GM23338 (cell line): ENCODE measurements around the gene ASGR2. TPM values are rescaled to one million over a fixed set of nuclear protein-coding genes. Genes with fewer than 3 reads are reported as not detected.

ENCODE experiments used
- ATAC-seq: fragments of 200-7000 bp; cut with Tn5 transposase; 3 replicates; pipeline ENCODE4 v1.9.1; 2020
- DNase-seq: peaks from one replicate; pipeline ENCODE4 v3.0.0-alpha.2; 2015; ENCODE audit warnings: low spot score
- H2AFZ ChIP-seq: fragments of 200-600 bp; sonication (generic); 2 replicates; pipeline ENCODE4 v1.8.0; 2016; ENCODE audit warnings: antibody characterized with exemption, mild to moderate bottlenecking, moderate library complexity
- H3F3A ChIP-seq: fragments of 200-600 bp; sonication (generic); replicated peaks from 2 replicates; pipeline ENCODE4 v1.8.0; 2017; ENCODE audit warnings: antibody characterized with exemption, mixed run types, low read depth
- H3K27ac ChIP-seq: fragments of 200-600 bp; sonication (generic); 2 replicates; pipeline ENCODE4 v1.6.1; 2016; ENCODE audit warnings: low read depth
- H3K27me3 ChIP-seq: fragments of 200-600 bp; sonication (generic); 2 replicates; pipeline ENCODE4 v1.8.0; 2016; ENCODE audit warnings: mild to moderate bottlenecking, mixed run types, moderate library complexity; ENCODE audit not compliant: insufficient read depth
- H3K36me3 ChIP-seq: fragments of 200-600 bp; sonication (generic); 2 replicates; pipeline ENCODE4 v1.8.0; 2016; ENCODE audit warnings: mild to moderate bottlenecking; ENCODE audit not compliant: insufficient read depth
- H3K4me1 ChIP-seq: fragments of 200-600 bp; sonication (generic); 2 replicates; pipeline ENCODE4 v1.8.0; 2016; ENCODE audit warnings: mild to moderate bottlenecking, moderate library complexity; ENCODE audit not compliant: insufficient read depth
- H3K4me2 ChIP-seq: fragments of 200-600 bp; sonication (generic); 2 replicates; pipeline ENCODE4 v1.7.1; 2017; ENCODE audit warnings: mixed run types
- H3K4me3 ChIP-seq: fragments of 200-600 bp; sonication (generic); 2 replicates; pipeline ENCODE4 v1.6.1; 2016; ENCODE audit warnings: mixed run types
- H3K79me2 ChIP-seq: fragments of 200-600 bp; sonication (generic); replicated peaks from 2 replicates; pipeline ENCODE4 v1.8.0; 2017; ENCODE audit warnings: mild to moderate bottlenecking; ENCODE audit not compliant: insufficient read depth
- H3K9me2 ChIP-seq: fragments of 200-600 bp; sonication (generic); 2 replicates; pipeline ENCODE4 v1.8.0; 2017; ENCODE audit not compliant: insufficient read depth
- H4K20me1 ChIP-seq: fragments of 200-600 bp; sonication (generic); replicated peaks from 2 replicates; pipeline ENCODE4 v1.8.0; 2017; ENCODE audit warnings: mild to moderate bottlenecking; ENCODE audit not compliant: insufficient read depth
- H3K27ac Mint-ChIP-seq: 2 replicates; pipeline ENCODE4 v1.8.0; 2020; ENCODE audit warnings: inconsistent platforms, mild to moderate bottlenecking, moderate library complexity, mixed read lengths
- H3K27me3 Mint-ChIP-seq: 3 replicates; pipeline ENCODE4 v1.8.0; 2022; ENCODE audit warnings: low read depth, mild to moderate bottlenecking, moderate library complexity, mixed read lengths, inconsistent platforms; ENCODE audit not compliant: insufficient read depth, poor library complexity
- H3K36me3 Mint-ChIP-seq: 3 replicates; pipeline ENCODE4 v1.8.0; 2021; ENCODE audit warnings: low read depth, mild to moderate bottlenecking, inconsistent platforms, moderate library complexity, mixed read lengths
- H3K4me1 Mint-ChIP-seq: 3 replicates; pipeline ENCODE4 v1.8.0; 2020; ENCODE audit warnings: mild to moderate bottlenecking, inconsistent platforms, mixed read lengths
- H3K4me3 Mint-ChIP-seq: 3 replicates; pipeline ENCODE4 v1.8.0; 2021; ENCODE audit warnings: moderate library complexity, mild to moderate bottlenecking, inconsistent platforms, mixed read lengths
- H3K9me3 Mint-ChIP-seq: 3 replicates; pipeline ENCODE4 v1.8.0; 2020; ENCODE audit warnings: moderate library complexity, mild to moderate bottlenecking, inconsistent platforms, mixed read lengths
- CREB1 ChIP-seq: fragments of 250-450 bp; sonication (Bioruptor Pico); IDR thresholded peaks from 2 replicates; pipeline ENCODE4 v1.5.0; 2020; ENCODE audit warnings: low read depth, mild to moderate bottlenecking, moderate library complexity
- EZH2 ChIP-seq: fragments of 200-600 bp; sonication (generic); IDR thresholded peaks from one replicate; pipeline ENCODE4 v1.8.0; 2017; ENCODE audit warnings: antibody characterized with exemption, mild to moderate bottlenecking, low read depth; ENCODE audit not compliant: unreplicated experiment
- EZH2phosphoT487 ChIP-seq: fragments of 200-600 bp; sonication (generic); IDR thresholded peaks from one replicate; pipeline ENCODE4 v1.8.1; 2018; ENCODE audit warnings: antibody characterized with exemption; ENCODE audit not compliant: unreplicated experiment
- JUNB ChIP-seq: IDR thresholded peaks from one replicate; pipeline ENCODE4 v1.6.1; 2016; ENCODE audit warnings: antibody characterized with exemption; ENCODE audit not compliant: unreplicated experiment
- NANOG ChIP-seq: IDR thresholded peaks from 2 replicates; pipeline ENCODE4 v1.6.1; 2016; ENCODE audit warnings: antibody characterized with exemption, borderline replicate concordance
- POLR2AphosphoS5 ChIP-seq: IDR thresholded peaks from 2 replicates; pipeline ENCODE4 v1.6.1; 2016; ENCODE audit warnings: antibody characterized with exemption, low read depth
- STAT1 ChIP-seq: IDR thresholded peaks from one replicate; pipeline ENCODE4 v1.6.1; 2016; ENCODE audit warnings: antibody characterized with exemption; ENCODE audit not compliant: unreplicated experiment
- ZNF114 ChIP-seq: fragments of 250-450 bp; sonication (Bioruptor Pico); IDR thresholded peaks from 2 replicates; pipeline ENCODE4 v1.5.0; 2020; ENCODE audit warnings: mild to moderate bottlenecking, moderate library complexity
- polyA plus RNA-seq: library from polyadenylated mRNA; unstranded; fragments of >200 nt; fragmentation: Nextera tagmentation; extraction: Ambion mirVana; gene quantifications from 2 replicates; pipeline ENCODE4 v1.2.1, GENCODE V29; 2016
- total RNA-seq: library from RNA; depleted of rRNA; stranded (reverse); fragments of >200 nt; shearing (Covaris generic); gene quantifications from 2 replicates; pipeline ENCODE4 v1.2.3, GENCODE V29; 2014
- TF ChIP-seq, protein P1 (sequence below): IDR thresholded peaks from one replicate; pipeline ENCODE4 v1.6.1; 2018; ENCODE audit warnings: antibody characterized with exemption; ENCODE audit not compliant: unreplicated experiment
- TF ChIP-seq, protein P2 (sequence below), 2 experiments: fragments of 200-600 bp in 1 of 2; sonication (generic) in 1 of 2; conservative IDR thresholded peaks; 2 replicates each; pipeline versions ENCODE4 v1.5.1 to v1.6.1; 2016 to 2017; ENCODE audit warnings: antibody characterized with exemption in 2 of 2, low read depth in 2 of 2, mild to moderate bottlenecking in 2 of 2, moderate library complexity in 1 of 2
- TF ChIP-seq, protein P3 (sequence below): fragments of 250-450 bp; sonication (Bioruptor Pico); IDR thresholded peaks from 2 replicates; pipeline ENCODE4 v1.5.0; 2020; ENCODE audit warnings: mild to moderate bottlenecking, moderate library complexity
- TF ChIP-seq, protein P4 (sequence below): IDR thresholded peaks from 2 replicates; pipeline ENCODE4 v1.6.1; 2016; ENCODE audit warnings: antibody characterized with exemption

ASGR2 gene
- total and polyA plus RNA-seq, 2 experiments from 2014 or later = 0.97 TPM; not detected in 1

DNA sequence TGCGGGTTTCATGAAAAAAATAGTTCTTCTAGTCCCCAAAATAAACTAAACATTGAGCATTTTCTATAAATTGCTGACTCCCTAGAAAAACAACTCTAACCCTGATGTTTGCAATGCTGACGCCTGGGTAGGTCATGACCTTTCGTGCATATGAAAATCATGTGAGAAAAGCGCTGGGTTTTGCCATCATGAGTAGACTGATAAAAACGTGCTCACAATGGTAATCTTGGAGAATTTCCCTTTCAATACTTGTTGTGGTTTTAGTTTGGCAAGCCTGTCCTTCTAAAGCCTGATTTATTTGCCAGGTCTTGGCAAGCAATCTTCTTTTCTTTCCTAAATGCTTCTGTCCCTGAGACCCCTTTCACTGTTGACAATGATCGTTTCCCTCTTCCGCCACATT is 30.5 kb downstream of the ASGR2 start:
- no peak for ATAC-seq
- TF ChIP-seq CREB1 (no peak), JUNB (no peak), STAT1 (no peak), NANOG (no peak), EZH2phosphoT487 (no peak), EZH2 (no peak), ZNF114 (CRISPR knock-in tag) (no peak), POLR2AphosphoS5 (no peak)
- TF ChIP-seq, protein P1, sequence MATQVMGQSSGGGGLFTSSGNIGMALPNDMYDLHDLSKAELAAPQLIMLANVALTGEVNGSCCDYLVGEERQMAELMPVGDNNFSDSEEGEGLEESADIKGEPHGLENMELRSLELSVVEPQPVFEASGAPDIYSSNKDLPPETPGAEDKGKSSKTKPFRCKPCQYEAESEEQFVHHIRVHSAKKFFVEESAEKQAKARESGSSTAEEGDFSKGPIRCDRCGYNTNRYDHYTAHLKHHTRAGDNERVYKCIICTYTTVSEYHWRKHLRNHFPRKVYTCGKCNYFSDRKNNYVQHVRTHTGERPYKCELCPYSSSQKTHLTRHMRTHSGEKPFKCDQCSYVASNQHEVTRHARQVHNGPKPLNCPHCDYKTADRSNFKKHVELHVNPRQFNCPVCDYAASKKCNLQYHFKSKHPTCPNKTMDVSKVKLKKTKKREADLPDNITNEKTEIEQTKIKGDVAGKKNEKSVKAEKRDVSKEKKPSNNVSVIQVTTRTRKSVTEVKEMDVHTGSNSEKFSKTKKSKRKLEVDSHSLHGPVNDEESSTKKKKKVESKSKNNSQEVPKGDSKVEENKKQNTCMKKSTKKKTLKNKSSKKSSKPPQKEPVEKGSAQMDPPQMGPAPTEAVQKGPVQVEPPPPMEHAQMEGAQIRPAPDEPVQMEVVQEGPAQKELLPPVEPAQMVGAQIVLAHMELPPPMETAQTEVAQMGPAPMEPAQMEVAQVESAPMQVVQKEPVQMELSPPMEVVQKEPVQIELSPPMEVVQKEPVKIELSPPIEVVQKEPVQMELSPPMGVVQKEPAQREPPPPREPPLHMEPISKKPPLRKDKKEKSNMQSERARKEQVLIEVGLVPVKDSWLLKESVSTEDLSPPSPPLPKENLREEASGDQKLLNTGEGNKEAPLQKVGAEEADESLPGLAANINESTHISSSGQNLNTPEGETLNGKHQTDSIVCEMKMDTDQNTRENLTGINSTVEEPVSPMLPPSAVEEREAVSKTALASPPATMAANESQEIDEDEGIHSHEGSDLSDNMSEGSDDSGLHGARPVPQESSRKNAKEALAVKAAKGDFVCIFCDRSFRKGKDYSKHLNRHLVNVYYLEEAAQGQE = no peak
- TF ChIP-seq, protein P2, sequence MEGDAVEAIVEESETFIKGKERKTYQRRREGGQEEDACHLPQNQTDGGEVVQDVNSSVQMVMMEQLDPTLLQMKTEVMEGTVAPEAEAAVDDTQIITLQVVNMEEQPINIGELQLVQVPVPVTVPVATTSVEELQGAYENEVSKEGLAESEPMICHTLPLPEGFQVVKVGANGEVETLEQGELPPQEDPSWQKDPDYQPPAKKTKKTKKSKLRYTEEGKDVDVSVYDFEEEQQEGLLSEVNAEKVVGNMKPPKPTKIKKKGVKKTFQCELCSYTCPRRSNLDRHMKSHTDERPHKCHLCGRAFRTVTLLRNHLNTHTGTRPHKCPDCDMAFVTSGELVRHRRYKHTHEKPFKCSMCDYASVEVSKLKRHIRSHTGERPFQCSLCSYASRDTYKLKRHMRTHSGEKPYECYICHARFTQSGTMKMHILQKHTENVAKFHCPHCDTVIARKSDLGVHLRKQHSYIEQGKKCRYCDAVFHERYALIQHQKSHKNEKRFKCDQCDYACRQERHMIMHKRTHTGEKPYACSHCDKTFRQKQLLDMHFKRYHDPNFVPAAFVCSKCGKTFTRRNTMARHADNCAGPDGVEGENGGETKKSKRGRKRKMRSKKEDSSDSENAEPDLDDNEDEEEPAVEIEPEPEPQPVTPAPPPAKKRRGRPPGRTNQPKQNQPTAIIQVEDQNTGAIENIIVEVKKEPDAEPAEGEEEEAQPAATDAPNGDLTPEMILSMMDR (conservative IDR thresholded peaks at IDR 0.05; ENCODE audit: low read depth in 2 of 2) = no peak
- TF ChIP-seq, protein P3, sequence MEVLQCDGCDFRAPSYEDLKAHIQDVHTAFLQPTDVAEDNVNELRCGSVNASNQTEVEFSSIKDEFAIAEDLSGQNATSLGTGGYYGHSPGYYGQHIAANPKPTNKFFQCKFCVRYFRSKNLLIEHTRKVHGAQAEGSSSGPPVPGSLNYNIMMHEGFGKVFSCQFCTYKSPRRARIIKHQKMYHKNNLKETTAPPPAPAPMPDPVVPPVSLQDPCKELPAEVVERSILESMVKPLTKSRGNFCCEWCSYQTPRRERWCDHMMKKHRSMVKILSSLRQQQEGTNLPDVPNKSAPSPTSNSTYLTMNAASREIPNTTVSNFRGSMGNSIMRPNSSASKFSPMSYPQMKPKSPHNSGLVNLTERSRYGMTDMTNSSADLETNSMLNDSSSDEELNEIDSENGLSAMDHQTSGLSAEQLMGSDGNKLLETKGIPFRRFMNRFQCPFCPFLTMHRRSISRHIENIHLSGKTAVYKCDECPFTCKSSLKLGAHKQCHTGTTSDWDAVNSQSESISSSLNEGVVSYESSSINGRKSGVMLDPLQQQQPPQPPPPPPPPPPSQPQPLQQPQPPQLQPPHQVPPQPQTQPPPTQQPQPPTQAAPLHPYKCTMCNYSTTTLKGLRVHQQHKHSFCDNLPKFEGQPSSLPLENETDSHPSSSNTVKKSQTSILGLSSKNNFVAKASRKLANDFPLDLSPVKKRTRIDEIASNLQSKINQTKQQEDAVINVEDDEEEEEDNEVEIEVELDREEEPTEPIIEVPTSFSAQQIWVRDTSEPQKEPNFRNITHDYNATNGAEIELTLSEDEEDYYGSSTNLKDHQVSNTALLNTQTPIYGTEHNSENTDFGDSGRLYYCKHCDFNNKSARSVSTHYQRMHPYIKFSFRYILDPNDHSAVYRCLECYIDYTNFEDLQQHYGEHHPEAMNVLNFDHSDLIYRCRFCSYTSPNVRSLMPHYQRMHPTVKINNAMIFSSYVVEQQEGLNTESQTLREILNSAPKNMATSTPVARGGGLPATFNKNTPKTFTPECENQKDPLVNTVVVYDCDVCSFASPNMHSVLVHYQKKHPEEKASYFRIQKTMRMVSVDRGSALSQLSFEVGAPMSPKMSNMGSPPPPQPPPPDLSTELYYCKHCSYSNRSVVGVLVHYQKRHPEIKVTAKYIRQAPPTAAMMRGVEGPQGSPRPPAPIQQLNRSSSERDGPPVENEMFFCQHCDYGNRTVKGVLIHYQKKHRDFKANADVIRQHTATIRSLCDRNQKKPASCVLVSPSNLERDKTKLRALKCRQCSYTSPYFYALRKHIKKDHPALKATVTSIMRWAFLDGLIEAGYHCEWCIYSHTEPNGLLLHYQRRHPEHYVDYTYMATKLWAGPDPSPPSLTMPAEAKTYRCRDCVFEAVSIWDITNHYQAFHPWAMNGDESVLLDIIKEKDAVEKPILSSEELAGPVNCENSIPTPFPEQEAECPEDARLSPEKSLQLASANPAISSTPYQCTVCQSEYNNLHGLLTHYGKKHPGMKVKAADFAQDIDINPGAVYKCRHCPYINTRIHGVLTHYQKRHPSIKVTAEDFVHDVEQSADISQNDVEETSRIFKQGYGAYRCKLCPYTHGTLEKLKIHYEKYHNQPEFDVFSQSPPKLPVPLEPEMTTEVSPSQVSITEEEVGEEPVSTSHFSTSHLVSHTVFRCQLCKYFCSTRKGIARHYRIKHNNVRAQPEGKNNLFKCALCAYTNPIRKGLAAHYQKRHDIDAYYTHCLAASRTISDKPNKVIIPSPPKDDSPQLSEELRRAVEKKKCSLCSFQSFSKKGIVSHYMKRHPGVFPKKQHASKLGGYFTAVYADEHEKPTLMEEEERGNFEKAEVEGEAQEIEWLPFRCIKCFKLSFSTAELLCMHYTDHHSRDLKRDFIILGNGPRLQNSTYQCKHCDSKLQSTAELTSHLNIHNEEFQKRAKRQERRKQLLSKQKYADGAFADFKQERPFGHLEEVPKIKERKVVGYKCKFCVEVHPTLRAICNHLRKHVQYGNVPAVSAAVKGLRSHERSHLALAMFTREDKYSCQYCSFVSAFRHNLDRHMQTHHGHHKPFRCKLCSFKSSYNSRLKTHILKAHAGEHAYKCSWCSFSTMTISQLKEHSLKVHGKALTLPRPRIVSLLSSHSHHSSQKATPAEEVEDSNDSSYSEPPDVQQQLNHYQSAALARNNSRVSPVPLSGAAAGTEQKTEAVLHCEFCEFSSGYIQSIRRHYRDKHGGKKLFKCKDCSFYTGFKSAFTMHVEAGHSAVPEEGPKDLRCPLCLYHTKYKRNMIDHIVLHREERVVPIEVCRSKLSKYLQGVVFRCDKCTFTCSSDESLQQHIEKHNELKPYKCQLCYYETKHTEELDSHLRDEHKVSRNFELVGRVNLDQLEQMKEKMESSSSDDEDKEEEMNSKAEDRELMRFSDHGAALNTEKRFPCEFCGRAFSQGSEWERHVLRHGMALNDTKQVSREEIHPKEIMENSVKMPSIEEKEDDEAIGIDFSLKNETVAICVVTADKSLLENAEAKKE = no peak
- TF ChIP-seq, protein P4, sequence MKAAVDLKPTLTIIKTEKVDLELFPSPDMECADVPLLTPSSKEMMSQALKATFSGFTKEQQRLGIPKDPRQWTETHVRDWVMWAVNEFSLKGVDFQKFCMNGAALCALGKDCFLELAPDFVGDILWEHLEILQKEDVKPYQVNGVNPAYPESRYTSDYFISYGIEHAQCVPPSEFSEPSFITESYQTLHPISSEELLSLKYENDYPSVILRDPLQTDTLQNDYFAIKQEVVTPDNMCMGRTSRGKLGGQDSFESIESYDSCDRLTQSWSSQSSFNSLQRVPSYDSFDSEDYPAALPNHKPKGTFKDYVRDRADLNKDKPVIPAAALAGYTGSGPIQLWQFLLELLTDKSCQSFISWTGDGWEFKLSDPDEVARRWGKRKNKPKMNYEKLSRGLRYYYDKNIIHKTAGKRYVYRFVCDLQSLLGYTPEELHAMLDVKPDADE = no peak
- H2AFZ ChIP-seq = peak overlapping the region; percentile 74; the same call in 1 of the 2 replicates

More for the DNA sequence above, 30.5 kb downstream of the ASGR2 start:
- H4K20me1 ChIP-seq = no peaks in the 10 kb centered on the region
- Mint-ChIP-seq H3K27me3 (peaks cover 14% of the 10 kb centered on the region), H3K36me3 (no peaks in the 10 kb centered on the region), H3K27ac (no peak overlapping the region), H3K9me3 (no peaks in the 10 kb centered on the region; the same call in 2 of the 3 replicates), H3K4me3 (no peak overlapping the region), H3K4me1 (peaks cover 5% of the 10 kb centered on the region; the same call in 1 of the 3 replicates)
- H3K9me2 ChIP-seq = 0 out of 2 replicates have a peak, but pooled peaks cover 5% of the 10 kb centered on the region
- H3K79me2 ChIP-seq = no peaks in the 10 kb centered on the region
- no peak overlapping the region for H3K4me3 ChIP-seq
- no peak for DNase-seq
- H3K27me3 ChIP-seq = no peaks in the 10 kb centered on the region
- H3K36me3 ChIP-seq = no peaks in the 10 kb centered on the region
- H3F3A ChIP-seq = no peaks in the 10 kb centered on the region
- H3K4me1 ChIP-seq = no peaks in the 10 kb centered on the region
- no peak overlapping the region for H3K27ac ChIP-seq
- no peak overlapping the region for H3K4me2 ChIP-seq
